ENCODE measurements around the gene HECTD1. TPM values are rescaled to one million over a fixed set of nuclear protein-coding genes. Genes with fewer than 3 reads are reported as not detected.

HECTD1 gene
- polyA plus RNA-seq, 1 of the 3 experiments (the other 2 are of a cell fraction) = 43.2 TPM

DNA sequence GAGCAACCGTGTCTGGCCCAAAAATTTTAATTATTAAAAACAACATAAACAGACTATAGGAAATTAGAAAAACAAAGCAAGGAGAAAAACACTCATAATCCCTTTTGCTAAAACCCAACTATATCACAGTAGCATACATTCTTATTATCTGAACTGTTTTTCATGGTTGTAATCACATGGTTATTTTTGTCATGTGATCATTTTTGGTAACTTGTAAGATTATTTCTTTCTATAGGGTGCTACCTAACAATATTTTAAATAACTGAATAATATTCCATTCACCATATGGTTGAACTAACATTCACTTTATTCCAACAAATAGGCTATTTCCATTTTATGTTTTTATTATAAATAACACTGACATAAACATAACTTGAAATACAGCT is 23.0 kb upstream of the HECTD1 start:
- H3F3A ChIP-seq (replicated peaks; ENCODE audit: insufficient read depth) = no peaks in the 10 kb centered on the region
- no peaks in the 10 kb centered on the region for H3K79me2 ChIP-seq (ENCODE audit: insufficient read depth)
- H3K4me1 ChIP-seq (ENCODE audit: control insufficient read depth in 1 of 2, insufficient read depth in 2 of 2, low read depth in 1 of 2, low read length in 1 of 2) = no peaks in the 10 kb centered on the region
- H3K9me3 ChIP-seq = no peaks in the 10 kb centered on the region
- POLR2A ChIA-PET = no interaction called here
- no peak overlapping the region for H2AFZ ChIP-seq (ENCODE audit: low read depth)
- WGBS (ENCODE audit: low lambda C conversion rate) = 86% methylated on average over 1 of the region's 1 CpG
- CTCF ChIA-PET = no interaction called here
- H3K4me2 ChIP-seq = no peak overlapping the region
- no peaks in the 10 kb centered on the region for H3K9me2 ChIP-seq
- no peak overlapping the region for H3K9ac ChIP-seq
- H3K36me3 ChIP-seq (replicated peaks in 1 of 2; ENCODE audit: control insufficient read depth in 1 of 2, insufficient read depth in 2 of 2, low read length in 1 of 2) = no peaks in the 10 kb centered on the region
- no peaks in the 10 kb centered on the region for H3K27me3 ChIP-seq (ENCODE audit: insufficient read depth)
- H3K27ac ChIP-seq (ENCODE audit: low read depth in 2 of 2, low read length in 1 of 2) = no peak overlapping the region
- DNase-seq = no peak
- TF ChIP-seq GATA2 (CRISPR knock-in tag; IDR thresholded peaks at IDR 0.05) (no peak), JUND (IDR thresholded peaks at IDR 0.05) (no peak)
- no peak overlapping the region for H3K4me3 ChIP-seq (ENCODE audit: low read depth in 2 of 2, low read length in 1 of 2)
- no peaks in the 10 kb centered on the region for H4K20me1 ChIP-seq (ENCODE audit: insufficient read depth)

DNA sequence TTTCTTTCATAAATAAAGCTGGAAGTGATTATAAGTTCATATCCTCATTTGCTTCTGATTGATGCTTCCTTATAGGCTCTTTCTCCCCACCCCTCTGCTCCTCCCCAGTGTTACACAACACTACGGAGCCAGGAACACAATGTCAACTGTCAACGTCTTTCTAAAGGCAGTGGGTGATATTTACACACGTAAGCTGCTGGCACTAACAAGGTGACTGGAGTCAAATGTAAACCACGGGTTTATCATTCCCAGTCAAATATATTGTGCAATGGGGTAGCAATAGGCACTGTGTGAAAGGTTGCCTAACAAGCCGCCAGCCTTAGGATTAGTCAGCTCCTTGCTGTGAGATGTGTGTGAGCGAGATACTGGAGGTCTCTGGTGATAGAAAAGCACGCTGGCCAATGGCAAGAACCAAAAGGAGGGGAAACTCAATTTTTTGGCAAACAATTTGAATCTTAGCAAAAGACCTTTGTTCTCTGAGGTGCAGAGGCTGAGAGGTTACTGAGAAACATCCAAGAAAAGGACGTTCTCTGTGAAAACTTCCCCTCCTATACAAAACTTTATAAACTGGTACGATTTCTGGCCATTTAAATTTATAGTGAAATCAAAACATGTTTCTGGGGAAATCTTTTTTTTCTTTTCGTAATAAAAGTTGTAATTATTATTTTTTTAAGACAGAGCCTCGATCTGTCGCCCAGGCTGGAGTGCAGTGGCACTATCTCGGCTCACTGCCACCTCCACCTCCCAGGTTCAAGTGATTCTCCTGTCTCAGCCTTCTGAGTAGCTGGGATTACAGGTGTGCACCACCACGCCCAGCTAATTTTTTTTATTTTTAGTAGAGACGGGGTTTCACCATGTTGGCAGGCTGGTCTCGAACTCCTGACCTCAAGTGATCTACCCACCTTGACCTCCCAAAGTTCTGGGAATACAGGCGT is 22.3 kb upstream of the HECTD1 start:
- TF ChIP-seq, protein P1, sequence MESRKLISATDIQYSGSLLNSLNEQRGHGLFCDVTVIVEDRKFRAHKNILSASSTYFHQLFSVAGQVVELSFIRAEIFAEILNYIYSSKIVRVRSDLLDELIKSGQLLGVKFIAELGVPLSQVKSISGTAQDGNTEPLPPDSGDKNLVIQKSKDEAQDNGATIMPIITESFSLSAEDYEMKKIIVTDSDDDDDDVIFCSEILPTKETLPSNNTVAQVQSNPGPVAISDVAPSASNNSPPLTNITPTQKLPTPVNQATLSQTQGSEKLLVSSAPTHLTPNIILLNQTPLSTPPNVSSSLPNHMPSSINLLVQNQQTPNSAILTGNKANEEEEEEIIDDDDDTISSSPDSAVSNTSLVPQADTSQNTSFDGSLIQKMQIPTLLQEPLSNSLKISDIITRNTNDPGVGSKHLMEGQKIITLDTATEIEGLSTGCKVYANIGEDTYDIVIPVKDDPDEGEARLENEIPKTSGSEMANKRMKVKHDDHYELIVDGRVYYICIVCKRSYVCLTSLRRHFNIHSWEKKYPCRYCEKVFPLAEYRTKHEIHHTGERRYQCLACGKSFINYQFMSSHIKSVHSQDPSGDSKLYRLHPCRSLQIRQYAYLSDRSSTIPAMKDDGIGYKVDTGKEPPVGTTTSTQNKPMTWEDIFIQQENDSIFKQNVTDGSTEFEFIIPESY (IDR thresholded peaks at IDR 0.05; ENCODE audit: borderline replicate concordance, low read depth) = no peak
- TF ChIP-seq CHD2 (IDR thresholded peaks at IDR 0.05; ENCODE audit: low read length, partially characterized antibody) (no peak), POLR2AphosphoS5 (IDR thresholded peaks at IDR 0.05; ENCODE audit: low read depth, low read length) (no peak), SIN3A (IDR thresholded peaks at IDR 0.05; ENCODE audit: borderline replicate concordance, low read depth, low read length) (no peak), MEF2A (IDR thresholded peaks at IDR 0.05; ENCODE audit: borderline replicate concordance, low read depth) (no peak), FOXM1 (IDR thresholded peaks at IDR 0.05; ENCODE audit: low read depth) (no peak), JUND (IDR thresholded peaks at IDR 0.05) (no peak), GABPA (IDR thresholded peaks at IDR 0.05; ENCODE audit: low read depth) (no peak), RAD21 (IDR thresholded peaks at IDR 0.05; ENCODE audit: low read length) (no peak), TAF1 (IDR thresholded peaks at IDR 0.05; ENCODE audit: borderline replicate concordance, low read depth, low read length) (no peak), EZH2phosphoT487 (IDR thresholded peaks at IDR 0.05; ENCODE audit: borderline replicate concordance, low read depth) (no peak), RXRA (IDR thresholded peaks at IDR 0.05; ENCODE audit: borderline replicate concordance, low read depth) (no peak)
- TF ChIP-seq, protein P2, sequence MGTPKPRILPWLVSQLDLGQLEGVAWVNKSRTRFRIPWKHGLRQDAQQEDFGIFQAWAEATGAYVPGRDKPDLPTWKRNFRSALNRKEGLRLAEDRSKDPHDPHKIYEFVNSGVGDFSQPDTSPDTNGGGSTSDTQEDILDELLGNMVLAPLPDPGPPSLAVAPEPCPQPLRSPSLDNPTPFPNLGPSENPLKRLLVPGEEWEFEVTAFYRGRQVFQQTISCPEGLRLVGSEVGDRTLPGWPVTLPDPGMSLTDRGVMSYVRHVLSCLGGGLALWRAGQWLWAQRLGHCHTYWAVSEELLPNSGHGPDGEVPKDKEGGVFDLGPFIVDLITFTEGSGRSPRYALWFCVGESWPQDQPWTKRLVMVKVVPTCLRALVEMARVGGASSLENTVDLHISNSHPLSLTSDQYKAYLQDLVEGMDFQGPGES (IDR thresholded peaks at IDR 0.05; ENCODE audit: low read depth, low read length) = no peak
- TF ChIP-seq, protein P3, sequence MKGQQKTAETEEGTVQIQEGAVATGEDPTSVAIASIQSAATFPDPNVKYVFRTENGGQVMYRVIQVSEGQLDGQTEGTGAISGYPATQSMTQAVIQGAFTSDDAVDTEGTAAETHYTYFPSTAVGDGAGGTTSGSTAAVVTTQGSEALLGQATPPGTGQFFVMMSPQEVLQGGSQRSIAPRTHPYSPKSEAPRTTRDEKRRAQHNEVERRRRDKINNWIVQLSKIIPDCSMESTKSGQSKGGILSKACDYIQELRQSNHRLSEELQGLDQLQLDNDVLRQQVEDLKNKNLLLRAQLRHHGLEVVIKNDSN (IDR thresholded peaks at IDR 0.05; ENCODE audit: borderline replicate concordance, low read depth) = no peak
- Histone ChIP-seq H3K4me3 (ENCODE audit: low read depth in 2 of 2, low read length in 1 of 2) (no peak overlapping the region), H3K9ac (no peak overlapping the region), H3K4me1 (ENCODE audit: control insufficient read depth in 1 of 2, insufficient read depth in 2 of 2, low read depth in 1 of 2, low read length in 1 of 2) (no peaks in the 10 kb centered on the region), H3K27ac (ENCODE audit: low read depth in 2 of 2, low read length in 1 of 2) (no peak overlapping the region), H3K9me2 (no peaks in the 10 kb centered on the region), H3K9me3 (no peaks in the 10 kb centered on the region), H3K27me3 (ENCODE audit: insufficient read depth) (no peaks in the 10 kb centered on the region), H4K20me1 (ENCODE audit: insufficient read depth) (no peaks in the 10 kb centered on the region), H3K4me2 (no peak overlapping the region), H3K79me2 (ENCODE audit: insufficient read depth) (no peaks in the 10 kb centered on the region), H3K36me3 (replicated peaks in 1 of 2; ENCODE audit: control insufficient read depth in 1 of 2, insufficient read depth in 2 of 2, low read length in 1 of 2) (no peaks in the 10 kb centered on the region), H3F3A (replicated peaks; ENCODE audit: insufficient read depth) (no peaks in the 10 kb centered on the region), H2AFZ (ENCODE audit: low read depth) (no peak overlapping the region)
- POLR2A ChIA-PET = no interaction called here
- CTCF ChIA-PET = interaction anchor here (0.9 kb wide), 1 partner anchor 22 kb away, joined by 3 read pairs; no protein-coding TSS in a partner anchor
- 70% methylated on average over 17 of the region's 17 CpGs for WGBS (ENCODE audit: low lambda C conversion rate)
- DNase-seq = no peak
